GM19238 (cell line): Measurements from ENCODE around the gene ERG.

Source experiments
- DNase-seq: peaks from one replicate; pipeline ENCODE4 v3.0.0; 2011; ENCODE audit warnings: low spot score; ENCODE audit not compliant: insufficient read length

The ERG gene

GRCh38 chr21:38395581-38395980, 102.7 kb downstream of the ERG start:
- DNase-seq, result no peak

- DNase-seq, result no peak
These were observed 105.6 kb downstream of the ERG start for GRCh38 chr21:38392661-38393060.

- DNase-seq, result no peak
These were observed 108.4 kb downstream of the ERG start for GRCh38 chr21:38389896-38390295.

GRCh38 chr21:38389354-38389676, 109.0 kb downstream of the ERG start:
- no peak for DNase-seq

GRCh38 chr21:38388647-38389353, 109.5 kb downstream of the ERG start:
- no peak for DNase-seq

- no peak for DNase-seq
These were observed 110.1 kb downstream of the ERG start for GRCh38 chr21:38388203-38388602.

GRCh38 chr21:38386967-38387366, 111.3 kb downstream of the ERG start:
- no peak for DNase-seq

- no peak for DNase-seq
These were observed 112.7 kb downstream of the ERG start for GRCh38 chr21:38385427-38386175.

- no peak for DNase-seq
These were observed 113.4 kb downstream of the ERG start for GRCh38 chr21:38384675-38385426.

- DNase-seq, result no peak
These were observed 114.1 kb downstream of the ERG start for GRCh38 chr21:38384238-38384560.

- DNase-seq, result no peak
These were observed 114.7 kb downstream of the ERG start for GRCh38 chr21:38383411-38384237.

- DNase-seq, result no peak
These were observed 117.7 kb downstream of the ERG start for GRCh38 chr21:38380481-38381137.

- DNase-seq, result no peak
These were observed 119.1 kb downstream of the ERG start for GRCh38 chr21:38379147-38379546.

- no peak for DNase-seq
These were observed 120.8 kb downstream of the ERG start for GRCh38 chr21:38377165-38378088.

- DNase-seq, result no peak
These were observed 121.6 kb downstream of the ERG start for GRCh38 chr21:38376693-38377092.

GRCh38 chr21:38376235-38376634, 122.0 kb downstream of the ERG start:
- DNase-seq, result no peak

- no peak for DNase-seq
These were observed 130.6 kb downstream of the ERG start for GRCh38 chr21:38367646-38368045.

- DNase-seq, result no peak
These were observed 132.8 kb downstream of the ERG start for GRCh38 chr21:38365521-38365920.

GRCh38 chr21:38363693-38364092, 134.6 kb downstream of the ERG start:
- no peak for DNase-seq

GRCh38 chr21:38361324-38361723, 137.0 kb downstream of the ERG start:
- DNase-seq, result no peak
